NB4 (cell line): ENCODE results near the gene ATAD1.
A peak's percentile ranks its signal among the peaks of the same experiment; 100 is the strongest.

Experiments
- DNase-seq: peaks from one replicate; pipeline ENCODE4 v3.0.0; 2010; ENCODE audit warnings: low read depth
- H3K4me3 ChIP-seq: one replicate; pipeline ENCODE4 v1.5.1; 2011; ENCODE audit warnings: mild to moderate bottlenecking, low read depth, low read length, moderate library complexity
- CTCF ChIP-seq: IDR thresholded peaks from one replicate; pipeline ENCODE4 v1.5.1; 2012; ENCODE audit warnings: low read depth, low read length
- MYC ChIP-seq: IDR thresholded peaks from 2 replicates; pipeline ENCODE4 v1.6.1; 2011; ENCODE audit warnings: low read depth, low read length
- POLR2A ChIP-seq: IDR thresholded peaks from 2 replicates; pipeline ENCODE4 v1.6.1; 2011; ENCODE audit warnings: mild to moderate bottlenecking; ENCODE audit not compliant: insufficient read length; ENCODE audit errors: extremely low read depth
- TF ChIP-seq, protein P1 (sequence below): IDR thresholded peaks from 2 replicates; pipeline ENCODE4 v1.6.1; 2011; ENCODE audit warnings: low read depth, low read length

ATAD1 gene

GRCh38 chr10:87827681-87828080 is 9.7 kb upstream of the ATAD1 start:
- TF ChIP-seq, protein P1, sequence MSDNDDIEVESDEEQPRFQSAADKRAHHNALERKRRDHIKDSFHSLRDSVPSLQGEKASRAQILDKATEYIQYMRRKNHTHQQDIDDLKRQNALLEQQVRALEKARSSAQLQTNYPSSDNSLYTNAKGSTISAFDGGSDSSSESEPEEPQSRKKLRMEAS: no peak
- TF ChIP-seq CTCF: no peak
- no peak for TF ChIP-seq MYC
- no peak for TF ChIP-seq POLR2A
- H3K4me3 ChIP-seq: no peak overlapping the region
- no peak for DNase-seq

- TF ChIP-seq POLR2A: no peak
- TF ChIP-seq MYC: no peak
- TF ChIP-seq CTCF: no peak
- TF ChIP-seq, protein P1: no peak
- H3K4me3 ChIP-seq: no peak overlapping the region
- DNase-seq: no peak
Measured at GRCh38 chr10:87826653-87827052, 8.6 kb upstream of the ATAD1 start.

DNA sequence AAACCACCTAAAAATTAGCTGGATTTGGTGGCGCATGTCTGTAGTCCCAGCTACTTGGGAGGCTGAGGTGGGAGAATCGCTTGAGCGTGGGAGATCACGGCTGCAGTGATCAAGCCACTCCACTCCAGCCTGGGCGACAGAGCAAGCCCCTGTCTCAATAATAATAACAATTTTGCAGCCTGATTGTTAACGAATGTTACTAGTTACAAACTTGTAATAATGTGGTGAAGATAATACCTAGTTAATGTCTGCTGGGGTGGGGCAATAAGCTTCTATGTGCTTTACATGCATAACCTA is 1.2 kb upstream of the ATAD1 start:
- TF ChIP-seq, protein P1: no peak
- no peak for TF ChIP-seq MYC
- no peak for TF ChIP-seq POLR2A
- TF ChIP-seq CTCF: no peak
- DNase-seq: no peak
- no peak overlapping the region for H3K4me3 ChIP-seq

- peak overlapping the region; percentile 76 for H3K4me3 ChIP-seq
- TF ChIP-seq, protein P1: no peak
- no peak for TF ChIP-seq POLR2A
- TF ChIP-seq CTCF: peak; percentile 13
- peak; percentile 4; the same call in 1 of the 2 replicates for TF ChIP-seq MYC
- DNase-seq: peak; percentile 69
Measured at GRCh38 chr10:87818505-87819288, 671 bp upstream of the ATAD1 start.

GRCh38 chr10:87816898-87817608 is 973 bp downstream of the ATAD1 start:
- peak; percentile 25 for DNase-seq
- TF ChIP-seq CTCF (no peak), MYC (no peak)
- TF ChIP-seq, protein P1: peak; percentile 19; the same call in 1 of the 2 replicates

More at GRCh38 chr10:87816898-87817608, 973 bp downstream of the ATAD1 start:
- peak overlapping the region; percentile 76 for H3K4me3 ChIP-seq
